GM19467 (cell line): ENCODE data around the gene ELMOD3.

Experiments used
- ATAC-seq: cut with Tn5 transposase; IDR thresholded peaks from one replicate; pipeline ENCODE4 v1.9.1; 2021; ENCODE audit warnings: mild to moderate bottlenecking, moderate library complexity; ENCODE audit not compliant: unreplicated experiment

Gene ELMOD3

GRCh38 chr2:85421260-85422071 is 66.9 kb downstream of the ELMOD3 start:
- ATAC-seq, result no peak

- ATAC-seq, result no peak
Observed at GRCh38 chr2:85422072-85422457, 67.5 kb downstream of the ELMOD3 start.

- ATAC-seq, result no peak
Observed at GRCh38 chr2:85423525-85423924, 69.0 kb downstream of the ELMOD3 start.

GRCh38 chr2:85425588-85425987 is 71.0 kb downstream of the ELMOD3 start:
- ATAC-seq, result no peak

GRCh38 chr2:85427300-85427835 is 72.8 kb downstream of the ELMOD3 start:
- ATAC-seq, result no peak

- ATAC-seq, result no peak
Observed at GRCh38 chr2:85428343-85428881, 73.8 kb downstream of the ELMOD3 start.

GRCh38 chr2:85429213-85429923 is 74.8 kb downstream of the ELMOD3 start:
- ATAC-seq, result no peak

- ATAC-seq, result no peak
Observed at GRCh38 chr2:85429924-85430289, 75.3 kb downstream of the ELMOD3 start.

- no peak for ATAC-seq
Observed at GRCh38 chr2:85430752-85431569, 76.4 kb downstream of the ELMOD3 start.

GRCh38 chr2:85431570-85432205 is 77.1 kb downstream of the ELMOD3 start:
- ATAC-seq, result no peak

- no peak for ATAC-seq
Observed at GRCh38 chr2:85433511-85434089, 79.0 kb downstream of the ELMOD3 start.

GRCh38 chr2:85434696-85435095 is 80.1 kb downstream of the ELMOD3 start:
- no peak for ATAC-seq

- ATAC-seq, result no peak
Observed at GRCh38 chr2:85435220-85435958, 80.8 kb downstream of the ELMOD3 start.

GRCh38 chr2:85435981-85436835 is 81.6 kb downstream of the ELMOD3 start:
- ATAC-seq, result no peak

- ATAC-seq, result no peak
Observed at GRCh38 chr2:85436836-85437487, 82.4 kb downstream of the ELMOD3 start.

GRCh38 chr2:85437488-85438200 is 83.1 kb downstream of the ELMOD3 start:
- ATAC-seq, result peak; percentile 85
